Stimulated activated CD8-positive, alpha-beta memory T cell treated with anti-CD3 and anti-CD28 coated beads, Interleukin-12 subunit alpha, Interleukin-12 subunit beta, amount 100 ng/mL, for 1 hour (primary cell): ENCODE results near the gene VASN.
A peak's percentile ranks its signal among the peaks of the same experiment; 100 is the strongest.

Experiments used
- DNase-seq: peaks from one replicate; pipeline ENCODE4 v3.0.0-alpha.2; 2020; ENCODE audit warnings: low read depth

VASN gene

GRCh38 chr16:4403133-4403949, 31.7 kb downstream of the VASN start:
- DNase-seq, result no peak

- no peak for DNase-seq
These were observed 32.8 kb downstream of the VASN start for GRCh38 chr16:4404247-4404966.

GRCh38 chr16:4404967-4405696, 33.5 kb downstream of the VASN start:
- DNase-seq, result no peak

GRCh38 chr16:4407543-4408322, 36.1 kb downstream of the VASN start:
- no peak for DNase-seq

GRCh38 chr16:4408323-4408690, 36.7 kb downstream of the VASN start:
- no peak for DNase-seq

- no peak for DNase-seq
These were observed 37.7 kb downstream of the VASN start for GRCh38 chr16:4409081-4409932.

GRCh38 chr16:4410335-4411075, 38.9 kb downstream of the VASN start:
- no peak for DNase-seq

- no peak for DNase-seq
These were observed 40.0 kb downstream of the VASN start for GRCh38 chr16:4411684-4412083.

GRCh38 chr16:4412159-4412558, 40.5 kb downstream of the VASN start:
- no peak for DNase-seq

GRCh38 chr16:4412854-4413253, 41.2 kb downstream of the VASN start:
- DNase-seq, result no peak

GRCh38 chr16:4414187-4414917, 42.7 kb downstream of the VASN start:
- peak; percentile 60 for DNase-seq

GRCh38 chr16:4415538-4416199, 44.0 kb downstream of the VASN start:
- peak; percentile 36 for DNase-seq

- DNase-seq, result peak; percentile 98
These were observed 44.8 kb downstream of the VASN start, which contains the start of gene CORO7 for GRCh38 chr16:4416200-4417032. TSS of gene CORO7 (minus strand) at chr16:4416596. CDS start at chr16:4416518, 78 bp downstream.

GRCh38 chr16:4419402-4419959, 47.8 kb downstream of the VASN start:
- no peak for DNase-seq

GRCh38 chr16:4420505-4421105, 49.0 kb downstream of the VASN start:
- no peak for DNase-seq

- DNase-seq, result peak; percentile 87
These were observed 53.9 kb downstream of the VASN start, which contains the start of gene DNAJA3 for GRCh38 chr16:4425378-4426020. TSS of gene DNAJA3 (plus strand) at chr16:4425868. CDS start at chr16:4425882, 14 bp downstream.
